ENCODE measurements around the gene NCAPD2. TPM values are rescaled to one million over a fixed set of nuclear protein-coding genes. Genes with fewer than 3 reads are reported as not detected.

NCAPD2 gene
- total and polyA plus RNA-seq, 2 of the 4 experiments (the other 2 are of a cell fraction): 35.6 to 57.9 TPM

DNA sequence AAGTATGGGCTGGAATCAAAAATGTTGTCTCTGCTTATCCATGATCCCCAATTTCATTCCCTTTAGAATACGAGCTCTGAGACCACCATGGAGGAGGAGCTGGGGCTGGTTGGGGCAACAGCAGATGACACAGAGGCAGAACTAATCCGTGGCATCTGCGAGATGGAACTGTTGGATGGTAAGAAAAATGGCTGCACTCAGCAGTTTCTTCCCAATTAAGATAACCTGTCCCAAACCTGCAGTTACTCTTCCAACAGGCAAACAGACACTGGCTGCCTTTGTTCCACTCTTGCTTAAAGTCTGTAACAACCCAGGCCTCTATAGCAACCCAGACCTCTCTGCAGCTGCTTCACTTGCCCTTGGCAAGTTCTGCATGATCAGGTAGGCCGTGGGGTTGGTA, 33.8 kb downstream of the NCAPD2 start:
- ATAC-seq (ENCODE audit: low read depth) (no peak), DNase-seq (no peak)
- in situ Hi-C loops (cut with MboI; ENCODE audit: low sequenced_read_pairs): no loop called here
- Histone ChIP-seq H4K5ac (ENCODE audit: low read depth, low read length) (no peak overlapping the region), H3K9me1 (ENCODE audit: insufficient read depth, low read length) (no peaks in the 10 kb centered on the region), H3K4me3 (ENCODE audit: insufficient read depth, low read depth, low read length) (no peak overlapping the region), H4K8ac (ENCODE audit: low read depth in 2 of 2, low read length in 2 of 2) (no peak overlapping the region), H3K4me2 (ENCODE audit: low read depth, low read length) (no peak overlapping the region), H3K79me1 (ENCODE audit: low read depth in 1 of 2, low read length in 2 of 2) (peaks cover 15 to 51% of the 10 kb centered on the region in 2 experiments), H2BK15ac (ENCODE audit: low read depth, low read length) (no peak overlapping the region), H3K18ac (ENCODE audit: low read depth, low read length) (no peak overlapping the region), H2BK120ac (ENCODE audit: low read depth, low read length) (no peak overlapping the region), H3K14ac (replicated peaks; ENCODE audit: low read depth, low read length) (no peak overlapping the region), H3K9ac (ENCODE audit: low read depth, low read length) (no peak overlapping the region), H2AFZ (replicated peaks; ENCODE audit: low read length, poor library complexity) (no peak overlapping the region), H4K91ac (ENCODE audit: insufficient read depth, low read depth, low read length) (no peak overlapping the region), H3K27ac (ENCODE audit: insufficient read depth, low read length) (no peak overlapping the region), H2AK9ac (replicated peaks; ENCODE audit: low read depth, low read length, poor library complexity) (no peak overlapping the region), H3K27me3 (ENCODE audit: control insufficient read depth, insufficient read depth, low read length) (no peaks in the 10 kb centered on the region), H2BK20ac (ENCODE audit: low read depth, low read length) (no peak overlapping the region), H2BK5ac (ENCODE audit: low read depth, low read length, poor library complexity, severe bottlenecking) (no peak overlapping the region), H3K23ac (ENCODE audit: low read depth, low read length) (no peak overlapping the region), H2AK5ac (ENCODE audit: low read depth, low read length) (no peak overlapping the region), H3K9me3 (ENCODE audit: control insufficient read depth, insufficient read depth, low read length) (no peaks in the 10 kb centered on the region), H3K4me1 (ENCODE audit: control insufficient read depth, insufficient read depth, low read length) (peaks cover 6% of the 10 kb centered on the region), H3K36me3 (ENCODE audit: control insufficient read depth, insufficient read depth, low read length) (peaks cover 58% of the 10 kb centered on the region), H3K56ac (ENCODE audit: extremely low read depth, insufficient read depth, low read length) (no peak overlapping the region), H4K20me1 (ENCODE audit: insufficient read depth, low read length) (no peaks in the 10 kb centered on the region), H3K4ac (ENCODE audit: low read depth, low read length) (no peak overlapping the region)
- WGBS, 2 experiments (ENCODE audit: extremely low coverage in 2 of 2, insufficient read length in 1 of 2): no CpG with 5 or more reads among the region's 4 CpGs
- POLR2A ChIA-PET (ENCODE audit: unreplicated experiment): interaction anchor here (0.6 kb wide), 1 partner anchor 133 kb away, joined by 4 read pairs; no protein-coding TSS in a partner anchor
- intact Hi-C loops (cut with micrococcal nuclease): no loop called here
- CTCF ChIA-PET: no interaction called here
- dilution Hi-C loops (cut with HindIII; ENCODE audit: low sequenced_read_pairs, unreplicated experiment): no loop called here
- no TSS peak for BruUV-seq (replicated peaks)
- TF ChIP-seq NFE2L2 (IDR thresholded peaks at IDR 0.05; ENCODE audit: low read depth, low read length) (no peak), CHD1 (IDR thresholded peaks at IDR 0.05; ENCODE audit: low read depth, low read length) (no peak), MAFK (IDR thresholded peaks at IDR 0.05; ENCODE audit: low read depth, low read length) (peak; percentile 35)
